Stimulated activated effector memory CD8-positive, alpha-beta T cell treated with anti-CD3 and anti-CD28 coated beads, Interleukin-12 subunit alpha, Interleukin-12 subunit beta, amount 100 ng/mL, for 72 hours (primary cell): ENCODE results near the gene CABP7.
"Not testable (repeated sequence)": the region's sequence is repeated elsewhere in the genome, so short reads cannot be mapped to it uniquely, and the experiment has no call there.

Source experiments
- ATAC-seq: fragments of 150-1000 bp; cut with Tn5 transposase; 2 replicates; pipeline ENCODE4 v1.10.0; 2021
- DNase-seq, 2 donors: peaks; one replicate each; pipeline ENCODE4 v3.0.0; 2021 to 2022; ENCODE audit warnings: low spot score in 2 of 2
- H3K27ac Mint-ChIP-seq: one replicate; pipeline ENCODE4 v1.8.0; 2022; ENCODE audit warnings: mild to moderate bottlenecking, mixed read lengths
- H3K36me3 Mint-ChIP-seq: one replicate; pipeline ENCODE4 v1.8.0; 2022; ENCODE audit warnings: mild to moderate bottlenecking, mixed read lengths
- H3K4me1 Mint-ChIP-seq: one replicate; pipeline ENCODE4 v1.8.0; 2022; ENCODE audit warnings: mixed read lengths
- H3K4me3 Mint-ChIP-seq: one replicate; pipeline ENCODE4 v1.8.0; 2022; ENCODE audit warnings: mild to moderate bottlenecking, mixed read lengths
- H3K9me3 Mint-ChIP-seq: one replicate; pipeline ENCODE4 v1.8.0; 2022; ENCODE audit warnings: mixed read lengths

Gene CABP7

DNA sequence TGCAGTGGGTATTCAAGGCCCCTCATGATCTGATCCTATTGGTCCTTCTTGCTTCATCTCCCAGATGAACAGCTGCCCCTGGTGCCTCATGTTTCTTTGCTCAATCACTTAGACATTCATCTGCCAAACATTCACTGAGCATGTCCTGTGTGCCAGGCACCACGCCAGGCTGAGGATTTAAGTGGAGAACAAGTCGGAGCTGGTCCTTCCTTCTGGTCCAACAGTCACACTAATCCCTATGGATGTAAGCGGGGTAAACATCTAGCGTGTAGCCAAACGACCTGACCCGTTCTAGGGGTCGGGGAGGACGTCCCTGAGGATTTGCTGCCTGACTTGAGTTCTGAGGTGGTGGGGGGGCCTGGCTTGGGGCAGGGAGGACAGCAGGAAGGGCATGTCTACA, 25.1 kb downstream of the CABP7 start:
- peaks cover 29% of the 10 kb centered on the region for H3K36me3 Mint-ChIP-seq
- H3K4me3 Mint-ChIP-seq = no peak overlapping the region
- ATAC-seq (no peak), DNase-seq (no peak)
- no peaks in the 10 kb centered on the region for H3K9me3 Mint-ChIP-seq
- no peaks in the 10 kb centered on the region for H3K4me1 Mint-ChIP-seq
- no peak overlapping the region for H3K27ac Mint-ChIP-seq

GRCh38 chr22:29747832-29748231, 28.0 kb downstream of the CABP7 start:
- H3K27ac Mint-ChIP-seq = peak overlapping the region; percentile 18
- H3K4me1 Mint-ChIP-seq = peaks cover 19% of the 10 kb centered on the region
- H3K36me3 Mint-ChIP-seq = peaks cover 23% of the 10 kb centered on the region
- H3K9me3 Mint-ChIP-seq = no peaks in the 10 kb centered on the region
- ATAC-seq = no peak
- no peak overlapping the region for H3K4me3 Mint-ChIP-seq
- no peak for DNase-seq

GRCh38 chr22:29748248-29748893, 28.6 kb downstream of the CABP7 start:
- H3K27ac Mint-ChIP-seq = peak overlapping the region; percentile 18
- H3K9me3 Mint-ChIP-seq = no peaks in the 10 kb centered on the region
- no peak for DNase-seq
- H3K4me1 Mint-ChIP-seq = peaks cover 19% of the 10 kb centered on the region
- H3K4me3 Mint-ChIP-seq = no peak overlapping the region
- peaks cover 23% of the 10 kb centered on the region for H3K36me3 Mint-ChIP-seq
- no peak for ATAC-seq

DNA sequence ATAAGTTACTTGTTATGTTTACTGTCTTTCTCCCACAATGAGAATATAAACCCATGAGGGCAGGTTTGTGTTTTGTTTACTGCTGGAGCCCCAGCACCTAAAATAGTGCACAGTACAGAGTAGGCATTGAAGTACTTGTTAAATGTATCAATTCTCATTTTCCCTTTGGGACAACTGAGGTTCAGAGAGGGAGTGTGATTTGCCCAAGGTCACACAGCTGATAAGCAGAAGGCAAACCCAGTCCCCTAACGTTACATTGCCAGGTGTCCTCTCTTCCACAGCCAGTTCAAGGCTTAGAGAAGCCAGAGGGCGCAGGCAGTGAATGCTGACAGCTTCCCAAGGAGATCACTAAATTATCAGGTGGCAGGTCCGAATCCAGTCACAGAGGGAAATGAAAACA, 30.2 kb downstream of the CABP7 start:
- Mint-ChIP-seq H3K36me3 (peaks cover 23% of the 10 kb centered on the region), H3K4me3 (no peak overlapping the region)
- DNase-seq = no peak

GRCh38 chr22:29750559-29751538, 31.0 kb downstream of the CABP7 start:
- peak overlapping the region; percentile 84 for H3K27ac Mint-ChIP-seq
- H3K9me3 Mint-ChIP-seq = no peaks in the 10 kb centered on the region
- no peak overlapping the region for H3K4me3 Mint-ChIP-seq
- peak; percentile 71 for ATAC-seq
- no peak for DNase-seq
- H3K36me3 Mint-ChIP-seq = peaks cover 16% of the 10 kb centered on the region
- peaks cover 19% of the 10 kb centered on the region for H3K4me1 Mint-ChIP-seq

More for the DNA sequence above, 30.2 kb downstream of the CABP7 start:
- Mint-ChIP-seq H3K9me3 (no peaks in the 10 kb centered on the region), H3K4me1 (peaks cover 19% of the 10 kb centered on the region), H3K27ac (peak overlapping the region; percentile 84)
- no peak for ATAC-seq

GRCh38 chr22:29751669-29752068, 31.9 kb downstream of the CABP7 start:
- ATAC-seq (no peak), DNase-seq (no peak)
- peak overlapping the region; percentile 84 for H3K27ac Mint-ChIP-seq
- H3K36me3 Mint-ChIP-seq = peaks cover 8% of the 10 kb centered on the region
- no peak overlapping the region for H3K4me3 Mint-ChIP-seq
- H3K9me3 Mint-ChIP-seq = no peaks in the 10 kb centered on the region
- H3K4me1 Mint-ChIP-seq = peaks cover 19% of the 10 kb centered on the region

DNA sequence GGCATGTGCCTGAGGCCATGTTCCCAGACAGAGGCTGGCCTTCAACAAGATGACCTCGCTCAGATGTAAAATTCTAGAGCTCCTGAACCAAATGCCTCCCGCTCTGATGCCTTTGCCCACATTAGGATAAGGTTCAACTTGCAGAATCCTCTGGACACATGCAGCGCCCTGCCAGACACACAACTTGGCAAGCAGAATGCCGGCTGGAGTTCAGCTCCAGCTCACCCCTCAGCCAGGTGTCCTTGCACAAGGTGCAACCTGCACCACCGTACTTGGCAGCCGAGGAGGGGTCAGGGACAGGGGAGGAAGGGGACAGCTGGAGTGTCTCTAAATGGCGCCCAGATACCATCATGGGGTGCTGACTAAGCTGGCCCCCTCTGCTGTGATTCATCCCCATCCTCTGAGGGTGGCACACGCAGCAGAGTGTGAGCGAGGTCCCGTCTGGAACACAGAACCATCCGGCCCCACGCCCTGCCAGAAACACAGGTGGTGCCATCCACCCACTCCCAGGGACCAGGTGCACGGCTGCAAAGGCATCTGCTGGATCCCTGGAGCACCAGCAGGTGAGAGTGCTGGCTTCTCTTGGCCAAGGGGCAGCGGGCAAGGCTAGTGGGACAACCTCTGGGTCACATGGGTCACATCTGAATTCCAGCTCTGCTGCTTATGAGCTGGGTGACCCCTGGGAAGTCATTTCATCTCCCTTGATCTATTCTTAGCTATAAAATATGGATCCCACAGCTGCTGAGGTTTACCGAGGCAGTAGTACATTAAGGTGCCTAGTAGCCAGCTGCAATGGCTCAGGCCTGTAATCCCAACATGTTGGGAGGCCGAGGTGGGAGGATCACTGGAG, 34.2 kb downstream of the CABP7 start:
- Mint-ChIP-seq H3K36me3 (no peaks in the 10 kb centered on the region), H3K4me1 (peaks cover 19% of the 10 kb centered on the region), H3K27ac (no peak overlapping the region), H3K9me3 (no peaks in the 10 kb centered on the region), H3K4me3 (no peak overlapping the region)
- no peak for ATAC-seq
- no peak for DNase-seq

DNA sequence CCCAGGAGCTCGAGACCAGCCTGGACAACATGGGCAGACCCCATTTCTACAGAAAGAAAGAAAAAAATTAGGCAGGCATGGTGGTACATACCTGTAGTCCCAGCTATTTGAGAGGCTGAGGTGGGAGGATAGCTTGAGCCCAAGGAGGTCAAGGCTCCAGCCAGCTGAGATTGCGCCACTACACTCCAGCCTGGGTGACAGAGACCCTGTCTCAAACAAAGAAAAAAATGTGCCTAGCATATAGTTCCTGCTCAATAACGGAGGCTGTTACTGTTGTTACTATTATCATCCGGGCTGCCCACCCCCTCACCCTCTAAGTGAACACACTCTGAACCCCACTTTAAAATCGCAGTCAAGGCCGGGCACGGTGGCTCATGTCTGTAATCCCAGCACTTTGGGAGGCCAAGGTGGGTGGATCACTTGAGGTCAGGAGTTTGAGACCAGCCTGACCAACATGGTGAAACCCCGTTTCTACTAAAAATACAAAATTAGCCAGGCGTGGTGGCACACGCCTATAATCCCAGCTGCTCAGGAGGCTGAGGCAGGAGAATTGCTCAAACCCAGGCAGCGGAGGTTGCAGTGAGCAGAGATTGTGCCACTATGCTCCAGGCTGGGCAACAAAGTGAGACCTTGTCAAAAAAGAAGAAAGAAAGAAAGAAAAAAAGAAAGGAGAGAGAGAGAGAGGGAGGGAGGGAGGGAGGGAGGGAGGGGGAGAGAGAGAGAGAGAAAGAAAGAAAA, 35.0 kb downstream of the CABP7 start:
- Mint-ChIP-seq H3K27ac (peak overlapping the region; percentile 9), H3K4me1 (peaks cover 19% of the 10 kb centered on the region)
- not testable (repeated sequence) for H3K4me3 Mint-ChIP-seq, DNase-seq, H3K36me3 Mint-ChIP-seq, ATAC-seq, H3K9me3 Mint-ChIP-seq

DNA sequence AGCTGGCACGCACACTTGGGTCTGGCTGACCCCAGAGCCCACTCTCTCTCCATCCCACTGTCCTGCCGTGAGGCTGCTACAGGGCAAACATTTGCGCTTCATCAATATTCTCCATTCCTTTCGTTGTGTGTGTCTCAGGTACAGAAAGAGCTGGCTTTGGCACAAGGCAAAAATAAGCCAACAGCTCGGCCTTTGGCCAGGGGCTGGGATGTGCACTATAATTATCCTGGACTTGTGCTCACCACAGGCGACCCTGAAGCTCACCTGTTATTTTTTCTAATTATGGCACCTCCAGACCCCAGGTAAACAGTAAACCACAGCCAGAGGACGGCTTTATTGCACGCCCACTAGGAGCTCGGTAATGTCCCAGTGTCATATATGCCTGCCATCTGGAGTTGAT, 36.1 kb downstream of the CABP7 start:
- Mint-ChIP-seq H3K27ac (no peak overlapping the region), H3K9me3 (no peaks in the 10 kb centered on the region), H3K4me3 (no peak overlapping the region), H3K4me1 (peaks cover 12% of the 10 kb centered on the region), H3K36me3 (no peaks in the 10 kb centered on the region)
- ATAC-seq = no peak
- no peak for DNase-seq

GRCh38 chr22:29756341-29756740, 36.5 kb downstream of the CABP7 start:
- H3K4me1 Mint-ChIP-seq = peaks cover 7% of the 10 kb centered on the region

DNA sequence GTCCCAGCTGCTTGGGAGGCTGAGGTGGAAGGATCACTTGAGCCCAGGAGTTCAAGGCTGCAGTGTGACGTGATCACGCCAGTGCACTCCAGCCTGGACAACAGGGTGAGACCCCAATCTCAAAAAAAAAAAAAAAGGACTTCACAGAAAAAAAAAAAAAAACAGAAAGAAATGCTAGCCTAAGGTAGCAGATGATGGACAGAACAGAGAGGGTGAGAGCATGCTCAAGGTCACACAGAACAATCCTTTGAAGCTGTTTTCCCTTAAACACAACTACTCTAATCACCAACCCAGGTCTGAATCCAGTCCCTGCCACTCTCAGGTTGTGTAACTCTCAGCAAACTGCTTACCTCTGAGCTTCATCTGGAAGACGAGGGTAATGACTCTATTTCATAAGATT, 37.3 kb downstream of the CABP7 start:
- ATAC-seq = no peak
- no peaks in the 10 kb centered on the region for H3K9me3 Mint-ChIP-seq
- H3K27ac Mint-ChIP-seq = no peak overlapping the region
- no peaks in the 10 kb centered on the region for H3K36me3 Mint-ChIP-seq
- no peak overlapping the region for H3K4me3 Mint-ChIP-seq
- peaks cover 4% of the 10 kb centered on the region for H3K4me1 Mint-ChIP-seq
- no peak for DNase-seq

More at GRCh38 chr22:29756341-29756740, 36.5 kb downstream of the CABP7 start:
- ATAC-seq (no peak), DNase-seq (no peak)
- H3K36me3 Mint-ChIP-seq = no peaks in the 10 kb centered on the region
- no peaks in the 10 kb centered on the region for H3K9me3 Mint-ChIP-seq
- no peak overlapping the region for H3K27ac Mint-ChIP-seq
- no peak overlapping the region for H3K4me3 Mint-ChIP-seq

DNA sequence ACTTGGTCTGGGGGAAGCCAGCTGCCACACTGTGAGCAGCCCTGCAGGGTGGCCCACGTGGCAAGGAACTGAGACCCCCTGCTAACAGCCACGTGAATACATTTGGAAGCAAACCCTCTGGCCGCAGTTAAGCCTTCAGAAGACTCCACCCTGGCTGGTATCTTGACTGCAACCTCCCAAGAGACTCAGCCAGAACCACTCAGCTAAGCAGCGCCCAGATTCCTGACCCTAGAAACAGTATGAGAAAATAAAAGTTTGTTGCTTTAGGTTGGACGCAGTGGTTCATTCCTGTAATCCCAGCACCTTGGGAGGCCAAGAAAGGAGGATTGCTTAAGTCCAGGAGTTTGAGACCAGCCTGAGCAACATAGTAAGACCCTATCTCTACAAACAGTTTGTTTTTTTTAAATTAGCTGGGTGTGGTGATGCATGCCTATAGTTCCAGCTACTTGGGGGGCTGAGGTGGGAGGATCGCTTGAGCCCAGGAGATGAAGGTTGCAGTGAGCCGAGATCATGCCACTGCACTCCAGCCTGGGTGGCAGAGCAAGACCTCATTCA, 38.3 kb downstream of the CABP7 start:
- ATAC-seq = no peak
- no peak for DNase-seq
- H3K9me3 Mint-ChIP-seq = no peaks in the 10 kb centered on the region
- H3K4me1 Mint-ChIP-seq = no peaks in the 10 kb centered on the region
- no peak overlapping the region for H3K27ac Mint-ChIP-seq
- no peaks in the 10 kb centered on the region for H3K36me3 Mint-ChIP-seq
- H3K4me3 Mint-ChIP-seq = no peak overlapping the region

DNA sequence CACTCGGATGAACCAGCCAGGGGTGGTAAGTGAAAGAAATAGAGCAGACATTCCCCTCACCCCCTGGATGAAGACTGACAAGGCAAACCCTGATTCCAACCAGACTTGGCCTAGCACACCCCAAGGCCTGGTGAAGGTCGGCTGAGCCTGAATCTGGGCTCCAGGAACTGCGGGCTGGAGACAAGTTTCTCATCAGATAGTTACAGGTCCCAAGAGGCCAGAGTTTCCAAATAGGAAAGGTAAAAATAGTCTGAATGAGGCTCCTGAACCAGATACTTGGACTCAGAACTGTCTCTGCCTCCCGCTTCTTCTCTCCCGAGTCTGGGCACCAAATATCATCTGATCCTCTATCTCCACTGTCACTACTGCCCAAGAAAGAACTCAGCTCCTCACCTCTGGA, 39.2 kb downstream of the CABP7 start:
- H3K4me1 Mint-ChIP-seq = no peaks in the 10 kb centered on the region
- H3K27ac Mint-ChIP-seq = no peak overlapping the region
- no peak overlapping the region for H3K4me3 Mint-ChIP-seq
- no peak for ATAC-seq
- H3K9me3 Mint-ChIP-seq = no peaks in the 10 kb centered on the region
- no peaks in the 10 kb centered on the region for H3K36me3 Mint-ChIP-seq
- no peak for DNase-seq

- H3K9me3 Mint-ChIP-seq = no peaks in the 10 kb centered on the region
- no peaks in the 10 kb centered on the region for H3K36me3 Mint-ChIP-seq
- no peak overlapping the region for H3K4me3 Mint-ChIP-seq
- no peak overlapping the region for H3K27ac Mint-ChIP-seq
- H3K4me1 Mint-ChIP-seq = peaks cover 16% of the 10 kb centered on the region
- ATAC-seq (no peak), DNase-seq (no peak)
Observed at GRCh38 chr22:29762263-29762662, 42.5 kb downstream of the CABP7 start.
